H7 (cell line): Measurements from ENCODE around the gene INS. TPM values are rescaled to one million over a fixed set of nuclear protein-coding genes. Genes with fewer than 3 reads are reported as not detected.
"Not testable (repeated sequence)": the region's sequence is repeated elsewhere in the genome, so short reads cannot be mapped to it uniquely, and the experiment has no call there.

Experiments
- DNase-seq: peaks from one replicate; pipeline ENCODE4 v3.0.0; 2012
- H3K27me3 ChIP-seq: 2 replicates; pipeline ENCODE4 v1.6.0; 2011; ENCODE audit warnings: mild to moderate bottlenecking, low read length; ENCODE audit not compliant: control insufficient read depth, insufficient read depth
- H3K36me3 ChIP-seq: replicated peaks from 2 replicates; pipeline ENCODE4 v1.5.1; 2011; ENCODE audit warnings: low read length; ENCODE audit not compliant: control insufficient read depth, insufficient read depth
- H3K4me3 ChIP-seq: 2 replicates; pipeline ENCODE4 v1.5.1; 2011; ENCODE audit warnings: low read depth, mild to moderate bottlenecking, control low read depth, low read length, moderate library complexity; ENCODE audit not compliant: insufficient read depth
- total RNA-seq: library from RNA; depleted of rRNA; stranded (reverse); fragments of >200 nt; shearing (Covaris generic); gene quantifications from 2 replicates; pipeline ENCODE4 v1.2.3, GENCODE V29; 2014

INS gene
- total RNA-seq, 1 experiment from 2014 or later, result not detected

- H3K36me3 ChIP-seq, result no peaks in the 10 kb centered on the region
- peaks cover 26% of the 10 kb centered on the region for H3K27me3 ChIP-seq
- H3K4me3 ChIP-seq, result no peak overlapping the region
- DNase-seq, result no peak
These were observed 27.6 kb downstream of the INS start for GRCh38 chr11:2133241-2134021.

- no peak overlapping the region for H3K4me3 ChIP-seq
- H3K27me3 ChIP-seq, result peaks cover 21% of the 10 kb centered on the region
- H3K36me3 ChIP-seq, result no peaks in the 10 kb centered on the region
- no peak for DNase-seq
These were observed 28.2 kb downstream of the INS start for GRCh38 chr11:2132874-2133240.

GRCh38 chr11:2132246-2132645, 28.8 kb downstream of the INS start:
- no peak overlapping the region for H3K4me3 ChIP-seq
- H3K27me3 ChIP-seq, result peaks cover 15% of the 10 kb centered on the region
- H3K36me3 ChIP-seq, result no peaks in the 10 kb centered on the region
- DNase-seq, result peak; percentile 33

- DNase-seq, result no peak
- Histone ChIP-seq H3K4me3 (no peak overlapping the region), H3K27me3 (peaks cover 9% of the 10 kb centered on the region), H3K36me3 (no peaks in the 10 kb centered on the region)
These were observed 29.4 kb downstream of the INS start for GRCh38 chr11:2131371-2132236.

DNA sequence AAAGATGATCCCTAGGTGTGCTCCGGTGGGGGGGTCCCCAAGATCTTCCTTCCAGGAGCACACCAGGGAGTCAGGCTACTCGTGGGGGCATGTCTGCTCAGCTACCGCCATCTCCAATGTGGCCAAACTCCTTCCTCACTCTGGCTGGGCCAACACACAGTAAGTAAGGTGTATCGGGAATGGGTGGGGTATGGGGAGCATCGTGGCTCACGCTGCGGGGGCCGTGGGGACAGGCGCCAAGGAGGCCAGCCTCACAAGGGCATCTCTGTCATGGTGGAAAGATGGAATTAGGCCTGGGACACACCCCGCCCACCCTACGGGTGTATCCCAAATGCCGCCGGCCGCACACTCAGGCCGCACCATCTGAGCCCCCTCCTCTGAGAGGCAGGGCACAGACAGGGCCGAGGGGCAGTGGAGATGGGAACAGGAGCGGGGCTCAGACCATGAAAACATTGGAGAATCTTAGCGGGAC, 30.1 kb downstream of the INS start:
- Histone ChIP-seq H3K27me3 (peaks cover 2% of the 10 kb centered on the region; the same call in 1 of the 2 replicates), H3K4me3 (no peak overlapping the region), H3K36me3 (no peaks in the 10 kb centered on the region)
- DNase-seq, result peak; percentile 58

DNA sequence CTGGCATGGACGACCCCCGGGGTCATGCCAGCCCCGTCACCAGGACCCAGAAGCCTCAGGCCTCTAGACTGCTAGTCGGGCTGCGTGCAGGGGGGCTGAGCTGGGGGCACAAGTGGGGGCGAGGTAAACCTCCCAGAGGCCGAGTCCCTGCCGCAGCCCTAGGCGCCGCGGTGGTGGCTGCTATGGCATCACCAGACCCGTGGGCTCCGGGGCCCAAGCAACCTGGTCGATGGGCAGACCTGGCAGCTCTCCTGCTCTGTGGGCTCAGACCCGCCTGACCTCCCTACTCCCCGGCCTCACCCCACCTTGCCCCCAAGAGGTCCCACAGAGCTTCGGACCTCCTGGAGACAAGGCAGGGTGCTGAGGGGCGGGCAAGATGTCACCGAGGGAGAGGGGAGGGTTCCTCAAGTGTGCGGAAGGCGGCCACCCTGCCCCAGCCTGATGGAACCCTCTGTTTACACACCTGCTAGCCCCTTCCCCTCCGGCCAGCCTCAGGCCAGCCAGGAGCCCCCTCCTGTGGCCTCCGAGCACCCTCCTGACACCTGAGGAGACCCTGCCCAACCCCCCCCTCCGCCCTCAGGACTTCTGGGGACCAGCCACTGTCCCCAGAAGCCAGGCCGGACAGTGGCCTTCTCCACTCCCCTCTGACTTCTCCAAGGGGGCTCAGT, 31.2 kb downstream of the INS start:
- DNase-seq, result peak; percentile 60
- no peak overlapping the region for H3K4me3 ChIP-seq
- H3K27me3 ChIP-seq, result no peaks in the 10 kb centered on the region; the same call in 1 of the 2 replicates
- no peaks in the 10 kb centered on the region for H3K36me3 ChIP-seq

DNA sequence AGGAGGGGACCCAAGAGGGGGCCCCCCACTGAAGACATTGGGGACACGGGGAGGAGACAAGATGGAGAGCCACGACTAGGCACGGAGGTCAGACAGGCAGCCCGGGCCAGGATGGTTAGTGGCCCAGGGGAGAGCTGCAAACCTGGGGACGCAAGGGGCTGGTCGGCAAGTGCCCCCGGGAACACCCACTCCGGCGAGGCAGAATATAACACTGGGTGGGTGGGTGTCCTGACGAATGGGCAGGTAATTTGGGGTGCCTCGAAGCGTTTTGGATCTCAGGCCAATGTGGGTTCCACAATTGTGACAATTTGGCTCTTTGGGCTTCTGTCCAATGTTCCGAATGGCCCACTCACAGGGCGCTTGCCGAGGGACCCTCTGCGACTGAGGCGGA, 31.7 kb downstream of the INS start:
- no peaks in the 10 kb centered on the region; the same call in 1 of the 2 replicates for H3K27me3 ChIP-seq
- DNase-seq, result peak; percentile 58
- no peaks in the 10 kb centered on the region for H3K36me3 ChIP-seq
- H3K4me3 ChIP-seq, result no peak overlapping the region

DNA sequence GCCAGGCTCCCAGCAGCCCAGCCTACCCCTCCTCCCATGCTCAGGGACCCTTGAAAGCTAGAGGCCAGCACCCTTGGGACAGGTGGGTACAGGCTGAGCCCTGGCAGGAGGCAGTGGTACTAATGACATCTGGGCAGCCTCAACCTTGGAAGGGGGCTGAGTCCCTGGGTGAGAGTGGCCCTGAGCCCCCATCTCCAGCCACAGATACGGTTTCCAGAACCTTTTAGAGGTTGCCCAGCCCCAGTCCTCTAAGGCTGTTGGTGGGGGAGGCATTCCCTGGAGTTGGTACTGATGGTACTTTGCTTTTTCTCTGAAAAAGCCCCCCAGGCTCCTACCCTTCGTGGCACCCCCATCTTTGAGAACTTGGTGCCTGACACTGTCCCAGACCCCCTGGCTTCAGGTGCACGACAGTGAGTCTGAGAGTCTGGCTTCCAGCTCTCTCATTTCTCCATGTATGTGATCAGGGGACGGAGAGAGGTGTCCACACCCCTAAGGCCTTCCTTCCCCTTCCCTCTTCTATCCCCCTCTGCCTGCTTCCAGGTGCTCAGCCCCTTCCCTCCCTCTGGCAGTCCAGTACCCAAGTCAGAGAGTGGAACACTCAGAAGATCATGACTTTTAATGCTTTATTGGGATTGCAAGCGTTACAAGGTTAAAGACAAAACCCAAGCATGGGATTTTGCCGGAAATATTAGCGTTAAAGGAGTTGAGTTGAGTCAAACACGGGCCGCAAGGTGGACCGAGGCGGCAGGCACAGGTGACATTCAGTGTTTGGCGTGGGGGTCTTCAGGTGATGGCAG, 32.3 kb downstream of the INS start:
- DNase-seq, result peak; percentile 56
- Histone ChIP-seq H3K4me3 (no peak overlapping the region), H3K36me3 (no peaks in the 10 kb centered on the region), H3K27me3 (no peaks in the 10 kb centered on the region; the same call in 1 of the 2 replicates)

DNA sequence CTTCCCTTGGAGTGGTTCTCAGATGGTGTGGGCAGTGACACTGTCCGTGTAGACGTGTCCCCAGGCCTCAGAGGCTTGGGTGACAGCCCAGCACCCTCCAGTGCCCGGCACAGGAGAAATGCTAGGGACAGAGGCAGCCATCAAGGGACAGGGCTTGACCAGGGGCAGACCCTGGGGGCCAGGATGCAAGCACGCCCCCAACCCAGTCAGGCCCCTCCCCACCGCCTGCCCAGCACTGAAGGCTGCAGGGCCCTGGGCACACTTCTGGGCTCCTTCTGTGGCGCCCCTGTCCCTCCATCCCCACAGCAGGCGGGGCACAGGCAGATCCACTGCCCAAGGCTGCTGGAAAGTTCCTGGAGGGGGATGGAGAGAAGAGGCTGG, 32.9 kb downstream of the INS start:
- no peaks in the 10 kb centered on the region for H3K27me3 ChIP-seq
- no peak for DNase-seq
- H3K36me3 ChIP-seq, result no peaks in the 10 kb centered on the region
- no peak overlapping the region for H3K4me3 ChIP-seq

DNA sequence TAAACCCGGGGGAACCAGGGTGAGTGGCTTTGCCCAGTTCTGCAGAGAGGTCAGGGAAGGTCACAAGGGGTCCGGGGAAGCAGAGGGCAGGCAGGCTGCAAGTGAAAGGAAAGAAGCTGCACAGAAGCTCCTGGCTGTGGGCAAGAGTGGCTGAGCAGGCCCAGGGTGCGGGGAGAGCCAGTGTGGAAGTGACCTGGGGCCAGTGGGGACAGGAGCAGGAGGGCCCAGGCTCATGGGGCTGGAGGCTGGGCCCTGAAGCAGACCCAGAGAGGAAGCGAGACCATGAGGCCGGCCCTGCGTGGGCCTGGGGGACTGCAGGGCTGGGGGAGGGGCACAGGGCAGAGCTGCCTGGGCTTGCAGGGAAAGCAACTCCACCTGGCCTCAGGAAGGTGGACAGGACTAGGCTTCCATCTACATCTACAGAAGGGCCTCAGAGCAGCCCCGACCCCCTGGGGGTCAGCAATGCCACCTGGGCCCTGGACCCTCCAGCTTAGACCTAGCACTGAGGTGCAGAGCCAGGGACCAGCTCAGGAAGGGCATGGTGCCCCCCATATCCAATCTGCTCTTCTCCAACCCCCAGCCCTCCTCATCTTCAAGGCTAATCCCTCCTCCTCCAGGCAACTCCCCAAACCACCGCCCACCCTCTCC, 33.4 kb downstream of the INS start:
- Histone ChIP-seq H3K36me3 (no peaks in the 10 kb centered on the region), H3K27me3 (no peaks in the 10 kb centered on the region), H3K4me3 (no peak overlapping the region)
- DNase-seq, result peak; percentile 65

DNA sequence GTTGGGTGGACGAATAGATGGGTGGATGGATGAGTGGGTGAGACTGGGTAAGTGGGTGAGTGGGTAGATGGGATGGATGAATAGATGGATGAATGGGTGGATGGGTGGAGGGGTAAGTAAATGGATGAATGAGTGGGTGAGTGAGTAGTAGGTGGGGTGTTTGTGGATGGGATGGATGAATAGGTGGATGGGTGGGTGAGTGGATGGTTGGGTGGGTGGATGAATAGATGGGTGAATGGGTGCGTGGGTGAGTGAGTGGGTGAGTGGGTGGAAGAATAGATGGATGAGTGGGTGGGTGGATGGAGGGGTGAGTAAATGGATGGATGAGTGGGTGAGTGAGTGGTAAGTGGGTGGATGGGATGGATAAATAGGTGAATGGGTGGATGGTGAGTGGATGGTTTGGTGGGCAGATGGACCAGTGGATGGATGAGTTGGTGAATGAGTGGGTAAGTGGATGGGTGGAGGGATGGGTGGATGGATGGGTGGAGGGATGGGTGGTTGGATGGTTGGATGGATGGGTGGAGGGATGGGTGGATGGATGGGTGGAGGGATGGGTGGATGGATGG, 34.4 kb downstream of the INS start:
- DNase-seq, result no peak
- Histone ChIP-seq H3K27me3 (no peaks in the 10 kb centered on the region), H3K4me3 (no peak overlapping the region), H3K36me3 (no peaks in the 10 kb centered on the region)

GRCh38 chr11:2124736-2125484, 36.1 kb downstream of the INS start:
- not testable (repeated sequence) for H3K27me3 ChIP-seq, H3K4me3 ChIP-seq, H3K36me3 ChIP-seq, DNase-seq

DNA sequence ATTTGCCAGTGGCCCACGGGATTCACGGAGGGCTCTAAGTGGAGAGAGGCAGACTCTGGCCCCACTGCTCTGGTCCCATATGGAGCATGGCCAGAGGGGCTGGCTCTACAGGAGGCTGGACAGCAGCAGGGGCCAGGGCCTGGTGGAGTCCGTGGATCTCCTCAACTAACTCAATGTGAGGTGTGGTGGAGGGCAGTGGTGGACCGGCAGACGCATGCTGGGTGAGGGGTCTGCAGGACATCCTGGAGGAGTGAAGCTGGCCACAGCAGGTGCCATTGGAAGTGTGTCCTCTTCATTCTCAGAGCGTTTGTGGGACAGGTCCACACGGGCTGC, 37.4 kb downstream of the INS start:
- no peaks in the 10 kb centered on the region for H3K27me3 ChIP-seq
- DNase-seq, result no peak
- no peaks in the 10 kb centered on the region for H3K36me3 ChIP-seq
- no peak overlapping the region for H3K4me3 ChIP-seq
